Gastrocnemius medialis (tissue), 4 donors: Measurements from ENCODE around the gene USH2A. TPM values are rescaled to one million over a fixed set of nuclear protein-coding genes. Genes with fewer than 3 reads are reported as not detected.

Source experiments
- ATAC-seq, 2 donors: fragments of 150-250 bp; one replicate each; pipeline ENCODE4 v1.9.1; 2016
- DNase-seq, 2 donors: peaks; one replicate each; pipeline ENCODE4 v3.0.0-alpha.2; 2019
- H3K27ac ChIP-seq, 4 donors: fragments of 200-600 bp; sonication (generic); 1 replicate in 1 of 4; 2 replicates in 3 of 4; pipeline ENCODE4 v1.5.1; 2016 to 2018; ENCODE audit warnings: mild to moderate bottlenecking in 2 of 4, moderate library complexity in 1 of 4
- H3K27me3 ChIP-seq, 3 donors: fragments of 200-600 bp; sonication (generic) in 2 of 3; 1 replicate in 1 of 3; 2 replicates in 2 of 3; pipeline versions ENCODE4 v1.5.1 to v1.6.0; 2016 to 2019; ENCODE audit warnings: mild to moderate bottlenecking in 1 of 3, moderate library complexity in 1 of 3
- H3K36me3 ChIP-seq, 2 donors: fragments of 200-600 bp; sonication (generic) in 1 of 2; one replicate each; pipeline ENCODE4 v1.5.1; 2017 to 2018
- H3K4me1 ChIP-seq, 2 donors: fragments of 200-600 bp; sonication (generic) in 1 of 2; one replicate each; pipeline ENCODE4 v1.5.1; 2016 to 2017; ENCODE audit warnings: mild to moderate bottlenecking in 2 of 2
- H3K4me3 ChIP-seq, 4 donors: fragments of 200-600 bp; sonication (generic) in 3 of 4; 1 replicate in 1 of 4; 2 replicates in 3 of 4; pipeline ENCODE4 v1.5.1; 2016 to 2019; ENCODE audit warnings: mild to moderate bottlenecking in 2 of 4
- H3K9me3 ChIP-seq, 3 donors: fragments of 200-600 bp; sonication (generic) in 2 of 3; 1 replicate in 1 of 3; 2 replicates in 2 of 3; pipeline ENCODE4 v1.5.1; 2016 to 2019
- CTCF ChIP-seq, 5 experiments: fragments of 450-650 bp in 3 of 5; fragments of 200-600 bp in 2 of 5; sonication (generic) in 2 of 5; IDR thresholded peaks in 4 of 5; conservative IDR thresholded peaks in 1 of 5; 1 replicate in 4 of 5; 2 replicates in 1 of 5; pipeline ENCODE4 v1.5.1; 2016 to 2019; ENCODE audit warnings: antibody characterized with exemption in 5 of 5, mild to moderate bottlenecking in 3 of 5, moderate library complexity in 3 of 5
- POLR2A ChIP-seq, 2 donors: fragments of 450-650 bp; IDR thresholded peaks; one replicate each; pipeline ENCODE4 v1.6.1; 2017; ENCODE audit warnings: antibody characterized with exemption in 2 of 2, mild to moderate bottlenecking in 2 of 2, moderate library complexity in 2 of 2
- in situ Hi-C, 4 donors: fragments of 200-750 bp; cut with MboI; loops; one replicate each; pipeline versions ENCODE4 v1.15.0 to v1.8.0; 2017; ENCODE audit warnings: low sequenced_read_pairs in 4 of 4
- intact Hi-C: fragments of 100-400 bp; cut with DNase I; formaldehyde crosslinking; loops from one replicate; pipeline ENCODE4 v1.15.1; 2023; ENCODE audit warnings: low total_unique reads
- total RNA-seq, 4 donors: library from RNA; depleted of rRNA; stranded (reverse); fragments of >200 nt; gene quantifications; one replicate each; pipeline versions ENCODE4 v1.1.0 to v1.2.3, GENCODE V29; 2016

Gene USH2A
- total RNA-seq, 4 donors from 2014 or later = 0.02 TPM; not detected in 3

- no peaks in the 10 kb centered on the region for H3K27me3 ChIP-seq
- intact Hi-C loops (no loop called here), in situ Hi-C loops (no loop called here)
- no peak overlapping the region for H3K4me3 ChIP-seq
- H3K9me3 ChIP-seq = no peaks in the 10 kb centered on the region
- H3K36me3 ChIP-seq = no peaks in the 10 kb centered on the region
- no peak overlapping the region for H3K27ac ChIP-seq
- H3K4me1 ChIP-seq = no peaks in the 10 kb centered on the region
- no peak for TF ChIP-seq CTCF (IDR thresholded peaks at IDR 0.05 in 4 of 5, conservative IDR thresholded peaks at IDR 0.05 in 1 of 5)
- TF ChIP-seq POLR2A (IDR thresholded peaks at IDR 0.05) = no peak
- DNase-seq (no peak), ATAC-seq (no peak)
Observed at GRCh38 chr1:215744419-215744818, 678.8 kb downstream of the USH2A start.

- no peak for DNase-seq
- TF ChIP-seq POLR2A (IDR thresholded peaks at IDR 0.05) (no peak), CTCF (IDR thresholded peaks at IDR 0.05 in 4 of 5, conservative IDR thresholded peaks at IDR 0.05 in 1 of 5) (no peak)
- Histone ChIP-seq H3K36me3 (no peaks in the 10 kb centered on the region), H3K4me1 (no peaks in the 10 kb centered on the region), H3K9me3 (no peaks in the 10 kb centered on the region), H3K27me3 (no peaks in the 10 kb centered on the region), H3K4me3 (no peak overlapping the region), H3K27ac (no peak overlapping the region)
- in situ Hi-C loops = no loop called here
- intact Hi-C loops = no loop called here
- ATAC-seq = no peak
Observed at GRCh38 chr1:215739025-215739424, 684.2 kb downstream of the USH2A start.

GRCh38 chr1:215731699-215732098 is 691.5 kb downstream of the USH2A start:
- H3K36me3 ChIP-seq = no peaks in the 10 kb centered on the region
- in situ Hi-C loops = no loop called here
- H3K27me3 ChIP-seq = no peaks in the 10 kb centered on the region
- ATAC-seq (no peak), DNase-seq (no peak)
- H3K27ac ChIP-seq = no peak overlapping the region
- H3K4me3 ChIP-seq = no peak overlapping the region
- TF ChIP-seq POLR2A (IDR thresholded peaks at IDR 0.05) = no peak
- no peak for TF ChIP-seq CTCF (IDR thresholded peaks at IDR 0.05 in 4 of 5, conservative IDR thresholded peaks at IDR 0.05 in 1 of 5)
- intact Hi-C loops = no loop called here
- no peaks in the 10 kb centered on the region for H3K4me1 ChIP-seq
- no peaks in the 10 kb centered on the region for H3K9me3 ChIP-seq

GRCh38 chr1:215730600-215730999 is 692.6 kb downstream of the USH2A start:
- intact Hi-C loops (no loop called here), in situ Hi-C loops (no loop called here)
- DNase-seq = no peak

More at GRCh38 chr1:215730600-215730999, 692.6 kb downstream of the USH2A start:
- ATAC-seq = no peak
- no peaks in the 10 kb centered on the region for H3K9me3 ChIP-seq
- no peak overlapping the region for H3K4me3 ChIP-seq
- H3K4me1 ChIP-seq = no peaks in the 10 kb centered on the region
- H3K36me3 ChIP-seq = no peaks in the 10 kb centered on the region
- TF ChIP-seq POLR2A (IDR thresholded peaks at IDR 0.05) (no peak), CTCF (IDR thresholded peaks at IDR 0.05 in 4 of 5, conservative IDR thresholded peaks at IDR 0.05 in 1 of 5) (no peak)
- no peaks in the 10 kb centered on the region for H3K27me3 ChIP-seq
- no peak overlapping the region for H3K27ac ChIP-seq
